Thoracic aorta (tissue), 2 donors: ENCODE results near the gene TSPAN14. TPM values are rescaled to one million over a fixed set of nuclear protein-coding genes. Genes with fewer than 3 reads are reported as not detected.

ENCODE experiments used
- ATAC-seq: fragments of 150-250 bp; one replicate; pipeline ENCODE4 v1.8.0; 2017; ENCODE audit warnings: low read depth; ENCODE audit not compliant: insufficient number of reproducible peaks, low FRiP score
- DNase-seq: peaks from one replicate; pipeline ENCODE4 v3.0.0-alpha.2; 2020; ENCODE audit warnings: low spot score
- H3K27ac ChIP-seq, 2 donors: fragments of 200-600 bp; sonication (generic); 1 replicate in 1 of 2; 2 replicates in 1 of 2; pipeline ENCODE4 v1.5.1; 2016; ENCODE audit warnings: mild to moderate bottlenecking in 2 of 2, moderate library complexity in 2 of 2
- H3K27me3 ChIP-seq: fragments of 200-600 bp; sonication (generic); replicated peaks from 2 replicates; pipeline ENCODE4 v1.6.0; 2016; ENCODE audit warnings: mild to moderate bottlenecking; ENCODE audit not compliant: insufficient read depth
- H3K36me3 ChIP-seq: fragments of 200-600 bp; sonication (generic); one replicate; pipeline ENCODE4 v1.5.1; 2016
- H3K4me1 ChIP-seq, 2 donors: fragments of 200-600 bp; sonication (generic); 1 replicate in 1 of 2; 2 replicates in 1 of 2; pipeline versions ENCODE4 v1.5.1 to v1.6.0; 2016; ENCODE audit warnings: low read depth in 2 of 2, mild to moderate bottlenecking in 1 of 2; ENCODE audit not compliant: control insufficient read depth in 1 of 2
- H3K4me3 ChIP-seq: fragments of 200-600 bp; sonication (generic); 2 replicates; pipeline ENCODE4 v1.5.1; 2016; ENCODE audit warnings: mild to moderate bottlenecking
- H3K9me3 ChIP-seq: fragments of 200-600 bp; sonication (generic); 2 replicates; pipeline ENCODE4 v1.5.1; 2016
- total RNA-seq, 2 donors: library from RNA; depleted of rRNA; stranded (reverse); fragments of >200 nt; gene quantifications; one replicate each; pipeline versions ENCODE4 v1.1.0 to v1.2.3, GENCODE V29; 2016
- TF ChIP-seq, protein P1 (sequence below): fragments of 200-600 bp; sonication (generic); IDR thresholded peaks from one replicate; pipeline ENCODE4 v1.5.1; 2019; ENCODE audit warnings: antibody characterized with exemption

Gene TSPAN14
- total RNA-seq, 2 donors from 2014 or later, result 38.2 to 40.1 TPM

DNA sequence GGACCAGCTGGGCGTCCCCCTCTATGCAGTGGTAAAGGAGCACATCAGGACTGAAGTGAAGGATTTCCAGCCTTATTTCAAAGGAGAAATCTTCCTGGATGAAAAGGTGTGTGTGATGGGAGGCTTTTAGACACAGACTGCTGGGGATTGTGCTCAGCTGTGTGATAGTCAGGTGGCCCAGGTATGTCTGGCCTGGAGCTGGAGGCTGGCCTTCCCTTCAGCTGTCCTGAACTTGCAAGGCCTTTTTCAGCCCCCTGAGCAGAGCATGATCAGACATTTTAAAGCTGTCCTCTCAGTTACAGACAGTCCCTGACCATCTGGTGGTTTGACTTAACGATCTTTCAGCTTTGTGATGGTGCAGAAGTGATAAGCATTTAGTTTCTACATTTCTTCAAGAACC is 28.2 kb upstream of the TSPAN14 start:
- Histone ChIP-seq H3K4me3 (no peak overlapping the region), H3K4me1 (no peaks in the 10 kb centered on the region), H3K9me3 (no peaks in the 10 kb centered on the region), H3K27me3 (no peaks in the 10 kb centered on the region), H3K27ac (no peak overlapping the region), H3K36me3 (peaks cover 13% of the 10 kb centered on the region)
- TF ChIP-seq, protein P1, sequence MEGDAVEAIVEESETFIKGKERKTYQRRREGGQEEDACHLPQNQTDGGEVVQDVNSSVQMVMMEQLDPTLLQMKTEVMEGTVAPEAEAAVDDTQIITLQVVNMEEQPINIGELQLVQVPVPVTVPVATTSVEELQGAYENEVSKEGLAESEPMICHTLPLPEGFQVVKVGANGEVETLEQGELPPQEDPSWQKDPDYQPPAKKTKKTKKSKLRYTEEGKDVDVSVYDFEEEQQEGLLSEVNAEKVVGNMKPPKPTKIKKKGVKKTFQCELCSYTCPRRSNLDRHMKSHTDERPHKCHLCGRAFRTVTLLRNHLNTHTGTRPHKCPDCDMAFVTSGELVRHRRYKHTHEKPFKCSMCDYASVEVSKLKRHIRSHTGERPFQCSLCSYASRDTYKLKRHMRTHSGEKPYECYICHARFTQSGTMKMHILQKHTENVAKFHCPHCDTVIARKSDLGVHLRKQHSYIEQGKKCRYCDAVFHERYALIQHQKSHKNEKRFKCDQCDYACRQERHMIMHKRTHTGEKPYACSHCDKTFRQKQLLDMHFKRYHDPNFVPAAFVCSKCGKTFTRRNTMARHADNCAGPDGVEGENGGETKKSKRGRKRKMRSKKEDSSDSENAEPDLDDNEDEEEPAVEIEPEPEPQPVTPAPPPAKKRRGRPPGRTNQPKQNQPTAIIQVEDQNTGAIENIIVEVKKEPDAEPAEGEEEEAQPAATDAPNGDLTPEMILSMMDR, result no peak
- DNase-seq (no peak), ATAC-seq (no peak)

DNA sequence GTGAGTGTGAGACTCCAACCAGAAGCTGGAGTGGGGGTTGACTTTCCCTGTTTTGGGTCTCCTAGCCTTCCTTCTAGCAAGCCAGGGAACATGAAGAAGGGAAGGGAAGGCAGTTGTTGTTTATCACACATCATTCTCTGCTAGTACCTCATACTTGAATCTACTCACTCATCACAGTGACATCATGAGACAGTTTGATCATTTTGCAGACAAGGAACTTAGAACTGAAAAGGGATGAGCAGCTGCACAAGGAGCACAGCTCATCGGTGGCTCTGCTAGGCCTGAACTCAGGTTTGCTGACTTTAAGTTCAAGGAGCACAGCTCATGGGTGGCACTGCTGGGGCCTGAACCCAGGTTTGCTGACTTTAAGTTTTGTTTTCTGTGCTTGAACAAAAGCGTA is 26.6 kb upstream of the TSPAN14 start:
- TF ChIP-seq, protein P1, result no peak
- H3K36me3 ChIP-seq, result peaks cover 13% of the 10 kb centered on the region
- H3K4me3 ChIP-seq, result no peak overlapping the region
- no peaks in the 10 kb centered on the region for H3K9me3 ChIP-seq
- H3K4me1 ChIP-seq, result no peaks in the 10 kb centered on the region
- H3K27ac ChIP-seq, result no peak overlapping the region
- no peak for ATAC-seq
- no peak for DNase-seq
- no peaks in the 10 kb centered on the region for H3K27me3 ChIP-seq

DNA sequence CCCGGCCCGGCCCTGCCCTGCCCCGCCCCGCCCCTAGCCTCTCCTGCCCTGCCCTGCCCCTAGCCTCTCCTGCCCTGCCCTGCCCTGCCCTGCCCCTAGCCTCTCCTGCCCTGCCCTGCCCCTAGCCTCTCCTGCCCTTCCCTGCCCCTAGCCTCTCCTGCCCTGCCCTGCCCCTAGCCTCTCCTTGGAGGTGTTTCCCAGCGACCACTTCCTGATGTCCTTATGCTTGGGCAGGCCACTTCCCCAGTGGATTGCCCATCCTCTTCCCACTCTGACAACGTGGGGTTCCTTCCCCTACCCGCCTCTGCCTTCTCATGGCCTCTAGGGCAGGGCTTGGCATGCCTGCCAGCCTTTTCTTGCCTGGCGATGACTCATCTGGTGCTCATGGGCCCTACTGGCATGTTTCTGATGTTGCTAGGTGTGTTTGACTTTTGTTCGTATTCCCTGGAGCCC is 24.6 kb upstream of the TSPAN14 start:
- H3K27me3 ChIP-seq, result no peaks in the 10 kb centered on the region
- no peak for ATAC-seq
- peaks cover 9% of the 10 kb centered on the region for H3K36me3 ChIP-seq

DNA sequence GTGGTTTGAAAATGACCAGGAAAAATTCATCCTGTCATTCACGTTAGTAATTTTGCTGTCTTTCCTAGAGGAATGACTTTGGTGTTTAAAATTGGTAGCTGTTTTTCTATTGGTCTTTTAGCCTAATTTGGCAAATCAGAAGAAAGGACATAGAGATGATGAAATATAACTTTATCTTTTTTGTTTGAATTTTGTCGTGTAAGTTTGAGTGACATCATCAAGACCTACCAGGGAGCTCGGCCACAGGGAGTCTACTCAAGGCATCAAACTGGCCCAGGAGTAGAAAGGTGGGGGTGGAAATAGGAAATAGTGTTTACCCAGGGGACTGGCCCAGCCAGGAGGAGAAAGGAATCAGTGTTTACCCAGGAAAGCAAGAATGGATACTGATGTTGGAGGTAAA is 21.0 kb upstream of the TSPAN14 start:
- no peak overlapping the region for H3K27ac ChIP-seq
- DNase-seq (no peak), ATAC-seq (no peak)
- no peaks in the 10 kb centered on the region for H3K9me3 ChIP-seq
- TF ChIP-seq, protein P1, result no peak
- H3K36me3 ChIP-seq, result peaks cover 2% of the 10 kb centered on the region
- no peak overlapping the region for H3K4me3 ChIP-seq
- H3K4me1 ChIP-seq, result no peaks in the 10 kb centered on the region
- no peaks in the 10 kb centered on the region for H3K27me3 ChIP-seq

More for the DNA sequence above, 24.6 kb upstream of the TSPAN14 start:
- H3K4me3 ChIP-seq, result no peak overlapping the region
- no peak for DNase-seq
- no peaks in the 10 kb centered on the region for H3K9me3 ChIP-seq
- no peak overlapping the region for H3K27ac ChIP-seq
- TF ChIP-seq, protein P1, result no peak
- H3K4me1 ChIP-seq, result no peaks in the 10 kb centered on the region

DNA sequence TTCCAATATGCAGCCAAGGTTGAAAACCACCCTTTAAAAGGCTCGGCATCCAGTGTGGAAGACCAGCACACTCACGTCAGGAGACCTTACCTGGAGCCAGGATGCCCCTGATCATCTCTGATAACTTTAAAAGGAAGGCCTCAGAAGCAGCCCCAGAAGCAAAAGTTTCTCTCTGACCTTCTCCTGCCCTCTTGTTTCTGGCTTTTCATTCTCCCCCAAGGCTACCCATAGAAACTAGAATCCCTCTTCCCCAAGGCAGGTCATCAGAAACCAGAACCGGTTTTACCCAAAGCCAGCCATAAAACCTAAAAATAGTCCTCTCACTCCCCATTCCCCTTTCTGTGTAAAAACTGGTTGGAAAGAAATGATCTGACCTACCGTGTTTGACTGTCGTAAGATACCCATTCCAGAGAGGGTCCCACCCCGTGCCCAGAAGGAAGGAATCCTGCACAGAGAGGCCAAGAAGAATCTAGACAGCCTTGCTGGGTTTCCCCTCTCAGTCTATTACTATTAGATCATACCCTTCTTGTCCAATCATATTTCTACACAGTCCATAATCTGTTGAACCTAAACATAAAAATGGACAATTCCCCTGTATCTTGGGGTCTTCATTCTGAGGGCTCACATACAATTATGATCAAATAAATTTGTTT is 17.5 kb upstream of the TSPAN14 start:
- H3K36me3 ChIP-seq, result no peaks in the 10 kb centered on the region
- H3K9me3 ChIP-seq, result no peaks in the 10 kb centered on the region
- no peak for DNase-seq
- no peak for ATAC-seq
- no peak overlapping the region for H3K27ac ChIP-seq
- H3K4me3 ChIP-seq, result no peak overlapping the region
- no peaks in the 10 kb centered on the region for H3K27me3 ChIP-seq
- TF ChIP-seq, protein P1, result no peak
- no peaks in the 10 kb centered on the region for H3K4me1 ChIP-seq
